ENCODE measurements around the gene PTPRD.

GRCh38 chr9:9949368-9949767, 663.4 kb downstream of the PTPRD start:
- TF ChIP-seq CTCF (IDR thresholded peaks at IDR 0.05; ENCODE audit: low read depth, low read length, poor library complexity, severe bottlenecking) (no peak), EZH2phosphoT487 (IDR thresholded peaks at IDR 0.05; ENCODE audit: borderline replicate concordance, low read length) (no peak)

Data from DOHH2 (cell line).